Measurements from ENCODE around the gene HOXA4. TPM values are rescaled to one million over a fixed set of nuclear protein-coding genes. Genes with fewer than 3 reads are reported as not detected.

The HOXA4 gene
- total RNA-seq, 1 donor from 2014 or later: 0.31 TPM

GRCh38 chr7:27172315-27172774 lies 41.8 kb upstream of the HOXA4 start:
- no peak for DNase-seq (ENCODE audit: low spot score)
- Mint-ChIP-seq H3K36me3 (ENCODE audit: low read depth, unreplicated experiment) (no peaks in the 10 kb centered on the region), H3K4me3 (ENCODE audit: unreplicated experiment) (peak overlapping the region; percentile 18), H3K27ac (ENCODE audit: unreplicated experiment) (no peak overlapping the region), H3K4me1 (ENCODE audit: unreplicated experiment) (peaks cover 42% of the 10 kb centered on the region), H3K27me3 (ENCODE audit: unreplicated experiment) (peaks cover 37% of the 10 kb centered on the region), H3K9me3 (ENCODE audit: unreplicated experiment) (no peaks in the 10 kb centered on the region)
- no peak for TF ChIP-seq CTCF (IDR thresholded peaks at IDR 0.05; ENCODE audit: unreplicated experiment)

- H3K4me1 Mint-ChIP-seq (ENCODE audit: unreplicated experiment): peaks cover 48% of the 10 kb centered on the region
- H3K36me3 Mint-ChIP-seq (ENCODE audit: low read depth, unreplicated experiment): no peaks in the 10 kb centered on the region
- DNase-seq (ENCODE audit: low spot score): no peak
- no peak overlapping the region for H3K4me3 Mint-ChIP-seq (ENCODE audit: unreplicated experiment)
- H3K27ac Mint-ChIP-seq (ENCODE audit: unreplicated experiment): no peak overlapping the region
- H3K27me3 Mint-ChIP-seq (ENCODE audit: unreplicated experiment): peaks cover 37% of the 10 kb centered on the region
- no peaks in the 10 kb centered on the region for H3K9me3 Mint-ChIP-seq (ENCODE audit: unreplicated experiment)
- no peak for TF ChIP-seq CTCF (IDR thresholded peaks at IDR 0.05; ENCODE audit: unreplicated experiment)
Observed at GRCh38 chr7:27171637-27172314, 41.2 kb upstream of the HOXA4 start.

GRCh38 chr7:27171325-27171636 lies 40.7 kb upstream of the HOXA4 start:
- Mint-ChIP-seq H3K9me3 (ENCODE audit: unreplicated experiment) (no peaks in the 10 kb centered on the region), H3K4me1 (ENCODE audit: unreplicated experiment) (peaks cover 48% of the 10 kb centered on the region), H3K27ac (ENCODE audit: unreplicated experiment) (no peak overlapping the region), H3K36me3 (ENCODE audit: low read depth, unreplicated experiment) (no peaks in the 10 kb centered on the region), H3K27me3 (ENCODE audit: unreplicated experiment) (peaks cover 32% of the 10 kb centered on the region), H3K4me3 (ENCODE audit: unreplicated experiment) (no peak overlapping the region)
- DNase-seq (ENCODE audit: low spot score): no peak
- TF ChIP-seq CTCF (IDR thresholded peaks at IDR 0.05; ENCODE audit: unreplicated experiment): no peak

GRCh38 chr7:27170426-27171324 lies 40.1 kb upstream of the HOXA4 start:
- no peak for DNase-seq (ENCODE audit: low spot score)
- H3K27me3 Mint-ChIP-seq (ENCODE audit: unreplicated experiment): peaks cover 32% of the 10 kb centered on the region
- peaks cover 2% of the 10 kb centered on the region for H3K36me3 Mint-ChIP-seq (ENCODE audit: low read depth, unreplicated experiment)
- TF ChIP-seq CTCF (IDR thresholded peaks at IDR 0.05; ENCODE audit: unreplicated experiment): no peak
- H3K9me3 Mint-ChIP-seq (ENCODE audit: unreplicated experiment): no peaks in the 10 kb centered on the region
- H3K4me1 Mint-ChIP-seq (ENCODE audit: unreplicated experiment): peaks cover 46% of the 10 kb centered on the region
- no peak overlapping the region for H3K27ac Mint-ChIP-seq (ENCODE audit: unreplicated experiment)
- peak overlapping the region; percentile 51 for H3K4me3 Mint-ChIP-seq (ENCODE audit: unreplicated experiment)
